DND-41 (cell line): Measurements from ENCODE around the gene C17orf75.
A peak's percentile ranks its signal among the peaks of the same experiment; 100 is the strongest.

Experiments used
- ATAC-seq: fragments of 200-7000 bp; cut with Tn5 transposase; 3 replicates; pipeline ENCODE4 v1.9.1; 2021; ENCODE audit warnings: low read depth; ENCODE audit not compliant: insufficient read depth
- DNase-seq: peaks from one replicate; pipeline ENCODE4 v3.0.0-alpha.2; 2020
- H2AFZ ChIP-seq: 2 replicates; pipeline ENCODE4 v1.6.0; 2012; ENCODE audit warnings: low read depth, low read length
- H3K27ac ChIP-seq: 2 replicates; pipeline ENCODE4 v1.5.1; 2012; ENCODE audit warnings: low read length, inconsistent platforms
- H3K27me3 ChIP-seq: fragments of 200-600 bp; sonication (generic); 2 replicates; pipeline ENCODE4 v1.6.0; 2012; ENCODE audit warnings: low read length, mild to moderate bottlenecking, inconsistent platforms; ENCODE audit not compliant: insufficient read depth, poor library complexity
- H3K36me3 ChIP-seq: 2 replicates; pipeline ENCODE4 v1.5.1; 2012; ENCODE audit warnings: low read length, inconsistent platforms; ENCODE audit not compliant: insufficient read depth
- H3K4me1 ChIP-seq: 2 replicates; pipeline ENCODE4 v1.5.1; 2012; ENCODE audit warnings: mild to moderate bottlenecking, low read length; ENCODE audit not compliant: insufficient read depth
- H3K4me2 ChIP-seq: 2 replicates; pipeline ENCODE4 v1.6.0; 2012; ENCODE audit warnings: mild to moderate bottlenecking, moderate library complexity, low read length, inconsistent platforms; ENCODE audit not compliant: insufficient read depth
- H3K4me3 ChIP-seq, 2 experiments: fragments of 200-600 bp in 1 of 2; shearing (Covaris generic) in 1 of 2; 2 replicates each; pipeline ENCODE4 v1.5.1; 2012 to 2016; ENCODE audit warnings: inconsistent platforms in 2 of 2, low read length in 2 of 2, mild to moderate bottlenecking in 2 of 2, low read depth in 1 of 2, moderate library complexity in 1 of 2
- H3K79me2 ChIP-seq: 2 replicates; pipeline ENCODE4 v1.6.0; 2012; ENCODE audit warnings: low read length, inconsistent platforms; ENCODE audit not compliant: insufficient read depth
- H3K9ac ChIP-seq: 2 replicates; pipeline ENCODE4 v1.6.0; 2012; ENCODE audit warnings: low read depth, mild to moderate bottlenecking, inconsistent platforms, low read length, moderate library complexity
- H3K9me3 ChIP-seq: 2 replicates; pipeline ENCODE4 v1.5.1; 2012; ENCODE audit warnings: low read length, moderate library complexity, mild to moderate bottlenecking, inconsistent platforms; ENCODE audit not compliant: insufficient read depth, severe bottlenecking
- H4K20me1 ChIP-seq: 2 replicates; pipeline ENCODE4 v1.6.0; 2012; ENCODE audit warnings: low read length; ENCODE audit not compliant: insufficient read depth
- EZH2 ChIP-seq: IDR thresholded peaks from 3 replicates; pipeline ENCODE4 v1.6.1; 2012; ENCODE audit warnings: borderline replicate concordance, low read depth, mild to moderate bottlenecking, moderate library complexity, low read length, inconsistent platforms; ENCODE audit not compliant: severe bottlenecking
- TF ChIP-seq, protein P1 (sequence below): IDR thresholded peaks from 2 replicates; pipeline ENCODE4 v1.5.1; 2012; ENCODE audit warnings: borderline replicate concordance, low read length, moderate library complexity, mild to moderate bottlenecking; ENCODE audit not compliant: poor library complexity, severe bottlenecking; ENCODE audit errors: extremely low read depth

Gene C17orf75

DNA sequence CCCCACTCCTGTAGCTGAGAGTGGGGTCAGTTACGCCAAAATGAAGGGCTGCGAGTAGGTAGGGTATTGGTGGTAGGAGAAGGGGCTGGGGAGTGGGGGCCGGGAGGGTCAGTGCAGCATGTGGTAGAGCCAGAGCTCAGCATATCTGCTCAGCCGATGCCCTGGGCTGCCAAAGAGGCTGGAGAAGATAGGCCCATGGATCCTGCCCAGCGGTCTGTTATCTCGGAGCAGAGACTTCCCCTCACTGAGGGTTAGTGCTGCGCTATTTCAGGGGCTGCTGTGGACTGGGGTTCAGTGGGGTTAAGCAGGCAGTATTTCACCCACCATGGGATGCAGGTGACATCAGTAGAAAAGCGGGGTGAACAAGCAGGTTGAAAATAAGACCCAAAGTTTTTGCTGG, 56.7 kb downstream of the C17orf75 start:
- Histone ChIP-seq H4K20me1 (no peaks in the 10 kb centered on the region), H3K79me2 (no peaks in the 10 kb centered on the region), H3K27ac (no peak overlapping the region), H2AFZ (no peak overlapping the region), H3K27me3 (peaks cover 4% of the 10 kb centered on the region), H3K4me2 (no peak overlapping the region), H3K36me3 (no peaks in the 10 kb centered on the region), H3K4me3 (no peak overlapping the region), H3K4me1 (no peaks in the 10 kb centered on the region), H3K9ac (no peak overlapping the region), H3K9me3 (no peaks in the 10 kb centered on the region)
- DNase-seq (no peak), ATAC-seq (no peak)
- TF ChIP-seq, protein P1, sequence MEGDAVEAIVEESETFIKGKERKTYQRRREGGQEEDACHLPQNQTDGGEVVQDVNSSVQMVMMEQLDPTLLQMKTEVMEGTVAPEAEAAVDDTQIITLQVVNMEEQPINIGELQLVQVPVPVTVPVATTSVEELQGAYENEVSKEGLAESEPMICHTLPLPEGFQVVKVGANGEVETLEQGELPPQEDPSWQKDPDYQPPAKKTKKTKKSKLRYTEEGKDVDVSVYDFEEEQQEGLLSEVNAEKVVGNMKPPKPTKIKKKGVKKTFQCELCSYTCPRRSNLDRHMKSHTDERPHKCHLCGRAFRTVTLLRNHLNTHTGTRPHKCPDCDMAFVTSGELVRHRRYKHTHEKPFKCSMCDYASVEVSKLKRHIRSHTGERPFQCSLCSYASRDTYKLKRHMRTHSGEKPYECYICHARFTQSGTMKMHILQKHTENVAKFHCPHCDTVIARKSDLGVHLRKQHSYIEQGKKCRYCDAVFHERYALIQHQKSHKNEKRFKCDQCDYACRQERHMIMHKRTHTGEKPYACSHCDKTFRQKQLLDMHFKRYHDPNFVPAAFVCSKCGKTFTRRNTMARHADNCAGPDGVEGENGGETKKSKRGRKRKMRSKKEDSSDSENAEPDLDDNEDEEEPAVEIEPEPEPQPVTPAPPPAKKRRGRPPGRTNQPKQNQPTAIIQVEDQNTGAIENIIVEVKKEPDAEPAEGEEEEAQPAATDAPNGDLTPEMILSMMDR: no peak
- TF ChIP-seq EZH2: no peak

DNA sequence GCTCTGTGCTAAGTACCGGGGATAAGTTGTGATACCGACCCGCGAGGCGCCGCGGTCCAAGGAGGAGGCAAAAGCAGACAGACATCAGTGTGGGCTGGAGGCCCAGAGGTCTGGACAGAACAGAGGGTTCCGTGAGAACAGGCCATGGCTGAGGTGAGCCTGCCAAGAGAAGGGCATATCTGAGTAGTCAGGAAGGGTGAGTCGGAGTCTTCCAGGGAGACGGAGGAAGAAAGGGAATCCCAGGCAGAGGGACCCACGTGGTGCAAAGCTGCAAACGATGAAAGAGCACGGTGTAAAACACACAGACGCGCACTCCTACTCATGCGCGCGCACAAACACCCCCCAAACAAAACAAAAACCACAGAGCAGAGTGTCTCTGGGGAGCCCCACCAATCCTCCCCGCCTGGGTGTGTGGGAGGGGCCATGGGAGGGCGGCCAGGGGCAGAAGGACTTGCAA, 58.2 kb downstream of the C17orf75 start:
- ATAC-seq (no peak), DNase-seq (peak; percentile 25)
- Histone ChIP-seq H3K36me3 (no peaks in the 10 kb centered on the region), H3K9ac (no peak overlapping the region), H3K4me2 (no peak overlapping the region), H3K79me2 (no peaks in the 10 kb centered on the region), H3K4me1 (no peaks in the 10 kb centered on the region), H3K9me3 (no peaks in the 10 kb centered on the region), H2AFZ (no peak overlapping the region), H3K27ac (no peak overlapping the region), H3K4me3 (no peak overlapping the region), H4K20me1 (no peaks in the 10 kb centered on the region), H3K27me3 (peaks cover 4% of the 10 kb centered on the region)
- TF ChIP-seq EZH2: no peak

DNA sequence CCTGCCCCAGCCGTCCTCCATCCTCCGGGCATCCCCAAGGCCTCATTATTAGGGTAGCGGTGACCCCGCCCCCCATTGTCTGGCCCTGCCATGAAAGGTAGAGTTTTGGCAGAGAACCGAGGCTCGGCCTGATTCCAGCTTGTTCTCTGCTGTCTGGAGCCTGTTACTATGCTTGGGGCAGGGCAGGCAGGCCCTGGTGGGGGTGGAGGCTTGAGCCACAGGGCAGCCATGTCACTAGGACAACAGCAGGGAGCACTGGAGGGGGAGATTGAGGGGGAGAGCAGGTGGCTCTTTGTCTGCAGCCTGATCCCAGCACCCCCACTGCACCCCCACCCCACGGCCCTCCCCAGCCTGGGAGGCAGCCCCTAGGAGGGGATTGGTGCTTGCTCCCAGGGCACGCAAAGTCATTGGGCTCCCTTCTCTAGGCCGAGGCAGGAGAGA, 60.9 kb downstream of the C17orf75 start:
- Histone ChIP-seq H3K4me2 (no peak overlapping the region), H3K4me1 (no peaks in the 10 kb centered on the region), H4K20me1 (no peaks in the 10 kb centered on the region; the same call in 1 of the 2 replicates), H3K36me3 (no peaks in the 10 kb centered on the region), H3K4me3 (no peak overlapping the region), H3K27ac (no peak overlapping the region), H2AFZ (no peak overlapping the region), H3K9ac (no peak overlapping the region), H3K27me3 (peaks cover 11% of the 10 kb centered on the region), H3K79me2 (no peaks in the 10 kb centered on the region), H3K9me3 (no peaks in the 10 kb centered on the region)
- ATAC-seq (no peak), DNase-seq (no peak)
- TF ChIP-seq, protein P1: no peak
- no peak for TF ChIP-seq EZH2

DNA sequence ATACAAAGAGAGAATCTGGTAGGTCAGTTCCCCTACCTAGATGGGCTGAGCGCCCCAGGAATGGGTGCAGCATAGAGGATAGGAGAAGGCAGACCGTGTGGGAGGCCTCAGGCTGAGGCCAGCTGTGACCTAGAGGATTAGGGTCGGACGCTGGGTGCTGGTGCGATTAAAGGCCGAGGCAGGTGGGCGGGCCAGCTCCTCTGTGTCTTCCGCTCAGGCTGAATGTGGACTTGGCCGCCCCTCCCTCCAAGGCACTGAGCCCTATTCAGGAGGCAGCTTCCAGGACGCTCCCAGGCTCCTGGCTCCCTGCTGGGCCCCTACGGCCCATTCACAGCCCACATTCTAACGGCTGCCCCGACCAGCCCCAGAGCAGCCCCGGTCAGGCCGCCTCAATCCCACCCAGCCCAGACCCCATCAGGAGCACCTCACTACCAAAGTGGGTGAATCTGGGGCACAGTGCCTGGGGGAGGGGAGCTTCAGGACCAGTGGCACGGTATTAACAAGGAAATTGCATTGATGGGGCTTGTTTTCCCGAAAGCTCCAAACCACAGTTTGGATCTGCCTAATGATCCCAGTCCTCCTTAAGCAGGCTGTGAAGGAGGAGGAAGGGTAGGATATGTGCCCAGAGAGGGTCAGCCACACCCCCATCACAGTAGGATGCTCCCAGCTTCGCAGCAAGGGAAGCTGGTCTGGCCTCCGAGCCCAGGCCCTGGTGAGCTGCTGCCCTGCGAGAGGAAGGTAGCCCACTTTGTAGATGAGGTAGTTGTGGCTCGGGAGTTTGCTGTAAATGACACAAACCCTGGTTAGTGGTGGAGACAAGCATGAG, 61.9 kb downstream of the C17orf75 start:
- DNase-seq: no peak
- Histone ChIP-seq H3K9ac (no peak overlapping the region), H3K27me3 (peaks cover 11% of the 10 kb centered on the region), H4K20me1 (peaks cover 4% of the 10 kb centered on the region), H3K79me2 (no peaks in the 10 kb centered on the region), H3K27ac (no peak overlapping the region), H2AFZ (no peak overlapping the region), H3K36me3 (no peaks in the 10 kb centered on the region), H3K4me2 (no peak overlapping the region), H3K4me3 (no peak overlapping the region), H3K9me3 (no peaks in the 10 kb centered on the region), H3K4me1 (no peaks in the 10 kb centered on the region)
- no peak for ATAC-seq
- TF ChIP-seq, protein P1: no peak
- TF ChIP-seq EZH2: no peak
